D721Med (cell line): Measurements from ENCODE around the gene TSR3.

ENCODE experiments used
- DNase-seq: peaks from one replicate; pipeline ENCODE4 v3.0.0; 2011; ENCODE audit warnings: low spot score; ENCODE audit not compliant: insufficient read length
- FAIRE-seq: peaks from 2 replicates; lab custom pipeline; 2011; peaks lifted over from hg19 to GRCh38; lab: Jason Lieb, UNC
- CTCF ChIP-seq: IDR thresholded peaks from 2 replicates; pipeline ENCODE4 v1.5.1; 2012; ENCODE audit warnings: mild to moderate bottlenecking, control low read depth; ENCODE audit not compliant: insufficient read depth; ENCODE audit errors: missing control alignments

The TSR3 gene

GRCh38 chr16:1350691-1351090, 987 bp downstream of the TSR3 start:
- DNase-seq (no peak), FAIRE-seq (no peak)
- no peak for TF ChIP-seq CTCF

GRCh38 chr16:1349951-1350350, 1.7 kb downstream of the TSR3 start:
- DNase-seq (no peak), FAIRE-seq (no peak)
- TF ChIP-seq CTCF: no peak

GRCh38 chr16:1349351-1349750, 2.3 kb downstream of the TSR3 start:
- no peak for TF ChIP-seq CTCF
- FAIRE-seq (no peak), DNase-seq (no peak)

GRCh38 chr16:1348926-1349325, 2.8 kb downstream of the TSR3 start:
- no peak for DNase-seq
- FAIRE-seq: no peak
- no peak for TF ChIP-seq CTCF

DNA sequence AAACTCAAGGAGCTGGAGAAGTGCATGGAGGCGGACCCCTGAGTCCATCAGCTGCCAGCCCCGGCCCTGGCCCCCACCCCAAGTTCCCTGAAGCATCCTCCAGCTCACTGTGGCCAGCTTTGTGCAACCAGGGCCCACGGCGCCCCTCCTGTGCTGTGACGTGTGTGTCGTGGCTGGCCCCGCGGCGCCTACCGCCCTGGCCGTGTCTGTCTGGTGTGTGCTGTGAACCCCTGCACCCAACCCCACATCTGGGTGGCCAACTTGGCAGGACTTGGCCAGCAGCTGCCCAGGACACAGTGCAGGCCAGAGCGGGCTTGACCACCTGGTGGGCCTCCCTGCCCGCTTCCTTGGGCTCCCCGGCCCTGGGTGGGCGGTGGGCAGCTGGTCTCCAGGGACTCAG, 3.2 kb downstream of the TSR3 start:
- DNase-seq: no peak
- FAIRE-seq: no peak
- TF ChIP-seq CTCF: no peak

- FAIRE-seq (no peak), DNase-seq (no peak)
- no peak for TF ChIP-seq CTCF
Observed at GRCh38 chr16:1347962-1348361, 3.7 kb downstream of the TSR3 start.

DNA sequence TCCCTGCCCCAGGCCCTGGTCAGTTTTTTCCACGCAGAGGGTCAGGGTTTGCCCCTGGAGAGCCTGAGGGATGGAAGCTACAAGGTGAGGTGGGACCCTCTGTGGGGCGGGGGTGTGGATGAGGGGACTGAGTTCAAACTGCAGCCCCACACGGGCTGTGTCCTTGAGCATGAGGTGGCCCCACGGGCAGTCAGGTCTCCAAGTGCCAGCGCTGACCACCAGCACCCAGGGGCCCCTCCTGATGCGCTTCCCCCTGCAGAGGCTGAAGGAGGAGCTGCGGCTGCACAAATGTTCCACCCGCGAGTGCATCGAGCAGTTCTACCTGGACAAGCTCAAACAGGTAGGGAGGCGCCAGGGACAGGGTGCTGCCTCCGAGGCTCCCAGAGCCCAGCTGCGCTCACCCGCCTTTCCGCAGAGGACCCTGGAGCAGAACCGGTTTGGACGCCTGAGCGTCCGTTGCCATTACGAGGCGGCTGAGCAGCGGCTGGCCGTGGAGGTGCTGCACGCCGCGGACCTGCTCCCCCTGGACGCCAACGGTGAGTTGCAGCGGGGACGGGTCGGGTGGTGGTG, 4.3 kb downstream of the TSR3 start:
- no peak for TF ChIP-seq CTCF
- FAIRE-seq (no peak), DNase-seq (no peak)
